Lower lobe of right lung (tissue), 2 donors: Measurements from ENCODE around the gene SLC39A11. TPM values are rescaled to one million over a fixed set of nuclear protein-coding genes. Genes with fewer than 3 reads are reported as not detected.

Experiments
- ATAC-seq, 2 donors: fragments of 200-7000 bp; cut with Tn5 transposase; one replicate each; pipeline ENCODE4 v1.9.1; 2020 to 2022; ENCODE audit warnings: mild to moderate bottlenecking in 2 of 2, moderate library complexity in 2 of 2
- DNase-seq: peaks from one replicate; pipeline ENCODE4 v3.0.0-alpha.2; 2020
- H3K27ac ChIP-seq: fragments of 200-600 bp; one replicate; pipeline ENCODE4 v1.8.0; 2022
- H3K27me3 ChIP-seq: fragments of 200-600 bp; one replicate; pipeline ENCODE4 v1.8.0; 2022; ENCODE audit warnings: low read depth
- H3K36me3 ChIP-seq: fragments of 200-600 bp; one replicate; pipeline ENCODE4 v1.8.0; 2022; ENCODE audit warnings: mild to moderate bottlenecking
- H3K4me1 ChIP-seq: fragments of 200-600 bp; one replicate; pipeline ENCODE4 v1.8.0; 2022
- H3K4me3 ChIP-seq: fragments of 200-600 bp; one replicate; pipeline ENCODE4 v1.8.0; 2022; ENCODE audit warnings: mild to moderate bottlenecking
- H3K9me3 ChIP-seq: fragments of 200-600 bp; one replicate; pipeline ENCODE4 v1.8.0; 2022
- CTCF ChIP-seq: fragments of 200-600 bp; IDR thresholded peaks from one replicate; pipeline ENCODE4 v1.8.0; 2022; ENCODE audit warnings: antibody characterized with exemption, mild to moderate bottlenecking
- intact Hi-C: fragments of 100-400 bp; cut with DNase I; formaldehyde crosslinking; loops from one replicate; pipeline ENCODE4 v1.11.0; 2022
- total RNA-seq: library from RNA; stranded (reverse); fragmentation: NEBNext Ultra II Directional; extraction: Animal tissue kit (Norgen Biotek cat#: 25700); gene quantifications from one replicate; pipeline ENCODE4 v1.2.1, GENCODE V29; 2021
- donor health status: DM: no; HTN: yes; CAD: no; lungs with severe emphysema.

SLC39A11 gene
- total RNA-seq, 1 donor from 2014 or later: 39.7 TPM

GRCh38 chr17:72843591-72843990 is 248.9 kb downstream of the SLC39A11 start:
- Histone ChIP-seq H3K27me3 (no peaks in the 10 kb centered on the region), H3K4me3 (no peak overlapping the region), H3K36me3 (no peaks in the 10 kb centered on the region), H3K4me1 (no peaks in the 10 kb centered on the region), H3K27ac (no peak overlapping the region), H3K9me3 (peaks cover 6% of the 10 kb centered on the region)
- intact Hi-C loops: no loop called here
- ATAC-seq (no peak), DNase-seq (no peak)
- TF ChIP-seq CTCF: no peak

GRCh38 chr17:72840019-72840418 is 252.5 kb downstream of the SLC39A11 start:
- Histone ChIP-seq H3K4me1 (no peaks in the 10 kb centered on the region), H3K27ac (no peak overlapping the region), H3K27me3 (no peaks in the 10 kb centered on the region), H3K4me3 (no peak overlapping the region), H3K9me3 (peaks cover 6% of the 10 kb centered on the region), H3K36me3 (peaks cover 4% of the 10 kb centered on the region)
- ATAC-seq (no peak), DNase-seq (no peak)
- no peak for TF ChIP-seq CTCF
- intact Hi-C loops: no loop called here

GRCh38 chr17:72839131-72839725 is 253.3 kb downstream of the SLC39A11 start:
- H3K4me1 ChIP-seq: no peaks in the 10 kb centered on the region
- no peak overlapping the region for H3K4me3 ChIP-seq
- H3K36me3 ChIP-seq: peaks cover 4% of the 10 kb centered on the region
- TF ChIP-seq CTCF: no peak
- no peak overlapping the region for H3K27ac ChIP-seq
- no peak for ATAC-seq
- DNase-seq: no peak
- intact Hi-C loops: no loop called here
- no peaks in the 10 kb centered on the region for H3K27me3 ChIP-seq
- H3K9me3 ChIP-seq: peaks cover 6% of the 10 kb centered on the region

- Histone ChIP-seq H3K27me3 (no peaks in the 10 kb centered on the region), H3K4me3 (no peak overlapping the region), H3K36me3 (peaks cover 4% of the 10 kb centered on the region), H3K4me1 (no peaks in the 10 kb centered on the region), H3K9me3 (peaks cover 6% of the 10 kb centered on the region), H3K27ac (no peak overlapping the region)
- intact Hi-C loops: no loop called here
- no peak for TF ChIP-seq CTCF
- no peak for ATAC-seq
- DNase-seq: no peak
These were observed 253.9 kb downstream of the SLC39A11 start for GRCh38 chr17:72838581-72838980.

- H3K4me3 ChIP-seq: no peak overlapping the region
These were observed 254.4 kb downstream of the SLC39A11 start for GRCh38 chr17:72838068-72838467.

More at GRCh38 chr17:72838068-72838467, 254.4 kb downstream of the SLC39A11 start:
- intact Hi-C loops: no loop called here
- Histone ChIP-seq H3K9me3 (peaks cover 6% of the 10 kb centered on the region), H3K27ac (no peak overlapping the region), H3K36me3 (peaks cover 4% of the 10 kb centered on the region), H3K27me3 (no peaks in the 10 kb centered on the region), H3K4me1 (no peaks in the 10 kb centered on the region)
- no peak for ATAC-seq
- no peak for TF ChIP-seq CTCF
- no peak for DNase-seq
